Measurements from ENCODE around the gene SUN1. TPM values are rescaled to one million over a fixed set of nuclear protein-coding genes. Genes with fewer than 3 reads are reported as not detected.

SUN1 gene
- total and polyA plus RNA-seq, 9 of the 15 experiments (the other 6 are each of a cell fraction or from before 2014, with no cell fraction given): 36.8 to 132 (median 62.3) TPM

GRCh38 chr7:818031-818699, 14.1 kb upstream of the SUN1 start:
- DNase-seq (ENCODE audit: extremely low read depth in 1 of 4, low spot score in 3 of 4): peak in 2 of 4 experiments; percentile 30 to 42
- H3K9me3 ChIP-seq (replicated peaks; ENCODE audit: control insufficient read depth, insufficient read depth, low read depth, low read length): no peaks in the 10 kb centered on the region
- TSS peak; percentile 42 for BruUV-seq (replicated peaks)
- peaks cover 65% of the 10 kb centered on the region for H3K79me2 ChIP-seq (ENCODE audit: control insufficient read depth, insufficient read depth, low read length)
- FAIRE-seq: peak; percentile 76
- H3K4me1 ChIP-seq (replicated peaks in 1 of 2; ENCODE audit: control insufficient read depth in 2 of 2, insufficient read depth in 2 of 2, low read length in 2 of 2): peaks cover 24 to 34% of the 10 kb centered on the region in 2 experiments
- H3K4me3 ChIP-seq: peak overlapping the region; percentile 69; the same call in 1 of the 2 replicates
- H3K4me2 ChIP-seq (ENCODE audit: insufficient read depth, low read length): peak overlapping the region; percentile 92
- ChIA-PET CTCF (ENCODE audit: low intra/inter-chr PET ratio) (no interaction called here), POLR2A (interaction anchor here (0.7 to 2.6 kb wide), 3 partner anchors 8 to 402 kb away, joined by 3 to 7 read pairs (median 5); no protein-coding TSS in a partner anchor)
- WGBS (ENCODE audit: insufficient coverage, low coverage, missing lambda C conversion rate): 75% methylated on average over 8 of the region's 8 CpGs
- H3K36me3 ChIP-seq (ENCODE audit: control insufficient read depth, insufficient read depth, low read length): peaks cover 16% of the 10 kb centered on the region
- H3K9me1 ChIP-seq (ENCODE audit: control insufficient read depth, insufficient read depth, low read length): no peaks in the 10 kb centered on the region
- H2AFZ ChIP-seq (ENCODE audit: low read depth, low read length): no peak overlapping the region
- H4K20me1 ChIP-seq (replicated peaks; ENCODE audit: control insufficient read depth, insufficient read depth, low read length): peaks cover 20% of the 10 kb centered on the region
- ATAC-seq: peak; percentile 33
- in situ Hi-C loops (cut with MboI): no loop called here
- intact Hi-C loops (cut with micrococcal nuclease): loop anchor here (5.0 kb wide), 1 partner anchor 54 kb away; no protein-coding TSS in a partner anchor
- no peaks in the 10 kb centered on the region for H3K27me3 ChIP-seq (ENCODE audit: control insufficient read depth in 2 of 2, insufficient read depth in 2 of 2, low read length in 2 of 2)
- no peak overlapping the region for H3K27ac ChIP-seq (ENCODE audit: extremely low read depth, low read depth, low read length)
- H3K9ac ChIP-seq (ENCODE audit: insufficient read depth in 1 of 2, low read depth in 2 of 2, low read length in 2 of 2): no peak overlapping the region; a peak in 1 of 4 replicates
- TF ChIP-seq SMARCA5 (IDR thresholded peaks at IDR 0.05): 0 out of 2 replicates have a peak, but pooled peaks have one; percentile 22
- TF ChIP-seq ZNF277 (CRISPR knock-in tag; IDR thresholded peaks at IDR 0.05; ENCODE audit: borderline replicate concordance): no peak
- no peak for TF ChIP-seq ZFP36 (IDR thresholded peaks at IDR 0.05; ENCODE audit: low read depth, low read length, partially characterized antibody)
- TF ChIP-seq, protein P1, sequence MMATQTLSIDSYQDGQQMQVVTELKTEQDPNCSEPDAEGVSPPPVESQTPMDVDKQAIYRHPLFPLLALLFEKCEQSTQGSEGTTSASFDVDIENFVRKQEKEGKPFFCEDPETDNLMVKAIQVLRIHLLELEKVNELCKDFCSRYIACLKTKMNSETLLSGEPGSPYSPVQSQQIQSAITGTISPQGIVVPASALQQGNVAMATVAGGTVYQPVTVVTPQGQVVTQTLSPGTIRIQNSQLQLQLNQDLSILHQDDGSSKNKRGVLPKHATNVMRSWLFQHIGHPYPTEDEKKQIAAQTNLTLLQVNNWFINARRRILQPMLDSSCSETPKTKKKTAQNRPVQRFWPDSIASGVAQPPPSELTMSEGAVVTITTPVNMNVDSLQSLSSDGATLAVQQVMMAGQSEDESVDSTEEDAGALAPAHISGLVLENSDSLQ (IDR thresholded peaks at IDR 0.05): peak; percentile 88
- TF ChIP-seq, protein P2, sequence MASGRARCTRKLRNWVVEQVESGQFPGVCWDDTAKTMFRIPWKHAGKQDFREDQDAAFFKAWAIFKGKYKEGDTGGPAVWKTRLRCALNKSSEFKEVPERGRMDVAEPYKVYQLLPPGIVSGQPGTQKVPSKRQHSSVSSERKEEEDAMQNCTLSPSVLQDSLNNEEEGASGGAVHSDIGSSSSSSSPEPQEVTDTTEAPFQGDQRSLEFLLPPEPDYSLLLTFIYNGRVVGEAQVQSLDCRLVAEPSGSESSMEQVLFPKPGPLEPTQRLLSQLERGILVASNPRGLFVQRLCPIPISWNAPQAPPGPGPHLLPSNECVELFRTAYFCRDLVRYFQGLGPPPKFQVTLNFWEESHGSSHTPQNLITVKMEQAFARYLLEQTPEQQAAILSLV (tag; IDR thresholded peaks at IDR 0.05): no peak
- TF ChIP-seq, protein P3, sequence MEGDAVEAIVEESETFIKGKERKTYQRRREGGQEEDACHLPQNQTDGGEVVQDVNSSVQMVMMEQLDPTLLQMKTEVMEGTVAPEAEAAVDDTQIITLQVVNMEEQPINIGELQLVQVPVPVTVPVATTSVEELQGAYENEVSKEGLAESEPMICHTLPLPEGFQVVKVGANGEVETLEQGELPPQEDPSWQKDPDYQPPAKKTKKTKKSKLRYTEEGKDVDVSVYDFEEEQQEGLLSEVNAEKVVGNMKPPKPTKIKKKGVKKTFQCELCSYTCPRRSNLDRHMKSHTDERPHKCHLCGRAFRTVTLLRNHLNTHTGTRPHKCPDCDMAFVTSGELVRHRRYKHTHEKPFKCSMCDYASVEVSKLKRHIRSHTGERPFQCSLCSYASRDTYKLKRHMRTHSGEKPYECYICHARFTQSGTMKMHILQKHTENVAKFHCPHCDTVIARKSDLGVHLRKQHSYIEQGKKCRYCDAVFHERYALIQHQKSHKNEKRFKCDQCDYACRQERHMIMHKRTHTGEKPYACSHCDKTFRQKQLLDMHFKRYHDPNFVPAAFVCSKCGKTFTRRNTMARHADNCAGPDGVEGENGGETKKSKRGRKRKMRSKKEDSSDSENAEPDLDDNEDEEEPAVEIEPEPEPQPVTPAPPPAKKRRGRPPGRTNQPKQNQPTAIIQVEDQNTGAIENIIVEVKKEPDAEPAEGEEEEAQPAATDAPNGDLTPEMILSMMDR (IDR thresholded peaks at IDR 0.05 in 2 of 3, conservative IDR thresholded peaks at IDR 0.05 in 1 of 3; ENCODE audit: insufficient read depth in 2 of 3, low read depth in 1 of 3, low read length in 3 of 3): peak; percentile 15 to 45 (median 39); a peak in 4 of 6 replicates
- TF ChIP-seq MEIS2 (IDR thresholded peaks at IDR 0.05; ENCODE audit: partially characterized antibody): peak; percentile 46
- peak; percentile 52; the same call in 1 of the 2 replicates for TF ChIP-seq TRIM28 (IDR thresholded peaks at IDR 0.05)
- TF ChIP-seq CBX3 (IDR thresholded peaks at IDR 0.05; ENCODE audit: borderline replicate concordance in 1 of 2, low read length in 2 of 2): peak in 1 of 2 experiments; percentile 79; a peak in 2 of 3 replicates
- no peak for TF ChIP-seq NR1H2 (CRISPR knock-in tag; IDR thresholded peaks at IDR 0.05)
- TF ChIP-seq FOXA3 (CRISPR knock-in tag; conservative IDR thresholded peaks at IDR 0.05 in 1 of 2, IDR thresholded peaks at IDR 0.05 in 1 of 2): no peak
- TF ChIP-seq ZFP30 (CRISPR knock-in tag; IDR thresholded peaks at IDR 0.05; ENCODE audit: borderline replicate concordance): no peak
- TF ChIP-seq TRIM24 (IDR thresholded peaks at IDR 0.05): 0 out of 4 replicates have a peak, but pooled peaks of 1 of the 2 experiments have one; percentile 6
- TF ChIP-seq RBM25 (IDR thresholded peaks at IDR 0.05; ENCODE audit: low read depth, low read length, severe bottlenecking): peak; percentile 49
- TF ChIP-seq ZBTB17 (CRISPR knock-in tag; IDR thresholded peaks at IDR 0.05): no peak
- no peak for TF ChIP-seq ZSCAN32 (CRISPR knock-in tag; IDR thresholded peaks at IDR 0.05)
- TF ChIP-seq ZNF146 (CRISPR knock-in tag; IDR thresholded peaks at IDR 0.05; ENCODE audit: unreplicated experiment): peak; percentile 90
